Mononuclear cell (primary cell): ENCODE measurements around the gene AFAP1. TPM values are rescaled to one million over a fixed set of nuclear protein-coding genes. Genes with fewer than 3 reads are reported as not detected.

Experiments used
- H3K27me3 ChIP-seq: 2 replicates; pipeline ENCODE4 v1.6.0; 2011; ENCODE audit warnings: low read length, control low read depth; ENCODE audit not compliant: insufficient read depth
- H3K4me1 ChIP-seq: 2 replicates; pipeline ENCODE4 v1.5.1; 2011; ENCODE audit warnings: mild to moderate bottlenecking, low read length, control low read depth; ENCODE audit not compliant: insufficient read depth
- H3K4me3 ChIP-seq: 2 replicates; pipeline ENCODE4 v1.5.1; 2011; ENCODE audit warnings: mild to moderate bottlenecking, low read length, moderate library complexity
- H3K9me3 ChIP-seq: 2 replicates; pipeline ENCODE4 v1.5.1; 2011; ENCODE audit warnings: low read depth, mild to moderate bottlenecking, control low read depth, low read length
- total RNA-seq: library from RNA; depleted of rRNA; stranded (reverse); fragments of >200 nt; gene quantifications from one replicate; pipeline ENCODE4 v1.2.3, GENCODE V29; 2012

Gene AFAP1
- total RNA-seq, 1 donor: 6.7 TPM

DNA sequence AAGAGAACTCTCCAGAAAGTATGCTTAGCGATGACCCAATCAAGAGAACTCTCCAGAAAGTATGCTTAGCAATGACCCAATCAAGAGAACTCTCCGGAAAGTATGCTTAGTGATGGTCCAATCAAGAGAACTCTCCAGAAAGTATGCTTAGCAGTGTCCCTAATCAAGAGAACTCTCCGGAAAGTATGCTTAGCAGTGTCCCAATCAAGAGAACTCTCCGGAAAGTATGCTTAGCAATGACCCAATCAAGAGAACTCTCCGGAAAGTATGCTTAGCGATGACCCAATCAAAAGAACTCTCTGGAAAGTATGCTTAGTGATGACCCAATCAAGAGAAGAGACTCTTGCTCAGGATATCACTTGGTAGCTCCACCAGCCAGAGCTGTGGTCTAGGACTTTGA lies 92.5 kb downstream of the AFAP1 start:
- H3K4me3 ChIP-seq: no peak overlapping the region
- H3K4me1 ChIP-seq: peaks cover 2% of the 10 kb centered on the region
- H3K9me3 ChIP-seq: no peaks in the 10 kb centered on the region
- H3K27me3 ChIP-seq: no peaks in the 10 kb centered on the region

DNA sequence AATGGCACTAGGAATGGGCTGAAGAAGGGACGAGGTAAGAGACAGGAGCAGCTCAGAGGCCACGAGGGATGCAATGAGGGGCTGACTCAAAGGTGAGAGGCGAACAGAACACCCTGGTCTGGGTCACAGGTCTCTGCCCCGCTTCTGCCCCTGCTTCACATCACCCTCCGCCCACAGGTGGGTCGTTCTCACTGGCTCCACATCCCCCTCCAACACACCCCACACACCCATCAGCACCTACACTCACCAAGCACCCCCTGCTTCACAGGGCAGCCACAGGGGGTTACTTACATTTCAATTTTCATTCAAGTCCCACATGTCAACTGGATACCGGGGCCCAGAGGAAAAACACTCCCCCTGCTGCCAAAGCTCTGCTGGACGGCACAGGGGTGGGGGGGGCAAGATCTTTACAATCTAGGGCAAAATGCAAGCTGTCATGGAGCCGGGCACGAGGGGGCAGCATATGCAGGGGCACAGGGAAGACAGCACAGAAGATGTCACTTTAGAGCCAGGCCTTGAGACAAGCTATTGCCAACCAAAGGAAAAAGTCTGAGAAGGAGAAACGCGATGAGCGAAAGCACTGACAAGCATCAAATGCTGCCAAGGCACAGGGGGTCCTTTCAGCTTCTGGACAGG lies 94.0 kb downstream of the AFAP1 start:
- Histone ChIP-seq H3K27me3 (no peaks in the 10 kb centered on the region), H3K4me3 (no peak overlapping the region), H3K9me3 (no peaks in the 10 kb centered on the region), H3K4me1 (no peaks in the 10 kb centered on the region)

- Histone ChIP-seq H3K27me3 (no peaks in the 10 kb centered on the region), H3K4me1 (no peaks in the 10 kb centered on the region), H3K9me3 (no peaks in the 10 kb centered on the region), H3K4me3 (no peak overlapping the region)
Observed at GRCh38 chr4:7844594-7844991, 95.1 kb downstream of the AFAP1 start.

GRCh38 chr4:7843831-7844593 lies 95.6 kb downstream of the AFAP1 start:
- no peaks in the 10 kb centered on the region for H3K27me3 ChIP-seq
- H3K4me1 ChIP-seq: no peaks in the 10 kb centered on the region
- no peaks in the 10 kb centered on the region for H3K9me3 ChIP-seq
- no peak overlapping the region for H3K4me3 ChIP-seq

DNA sequence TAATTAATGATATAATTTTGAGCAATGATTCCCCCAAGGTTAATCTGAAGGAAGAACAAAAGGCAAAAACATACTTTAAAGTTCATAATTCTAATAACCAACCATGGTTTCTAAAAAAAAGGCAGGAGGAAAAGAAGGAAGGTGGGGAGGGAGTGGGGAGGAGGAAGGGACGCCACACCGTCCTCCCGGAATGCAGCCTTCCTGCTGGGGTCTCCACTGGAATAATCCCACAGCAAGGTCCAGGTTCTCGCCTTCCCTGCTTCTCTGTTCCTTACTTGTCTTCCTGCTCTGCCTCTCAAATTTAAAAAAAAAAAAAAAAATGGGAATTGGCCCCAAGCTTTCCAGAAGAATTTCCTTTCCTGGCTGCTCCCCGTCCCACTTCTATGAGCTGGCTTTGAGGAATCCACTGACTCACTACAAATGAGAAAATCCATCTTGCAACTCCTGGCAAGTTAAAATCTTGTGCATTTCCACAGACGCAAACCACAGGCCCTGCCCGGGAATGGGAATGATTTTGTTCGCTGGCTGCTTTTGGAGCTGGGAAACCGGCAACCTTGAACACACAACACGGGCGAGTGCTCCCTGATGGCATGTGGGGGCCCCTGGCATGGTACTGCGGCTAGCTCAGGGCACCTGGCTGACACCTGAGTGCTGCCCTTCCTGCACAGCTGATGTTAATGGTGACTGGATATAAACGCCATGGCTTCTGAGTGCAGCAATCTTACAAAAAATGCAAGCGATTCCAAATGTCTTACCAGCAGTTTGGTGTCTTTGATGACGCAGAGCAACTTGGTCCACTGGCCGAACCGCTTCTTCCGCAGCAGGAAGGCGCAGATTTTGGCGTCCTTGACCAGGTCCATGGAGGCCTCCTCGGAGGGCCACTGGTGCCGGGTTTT lies 97.0 kb downstream of the AFAP1 start:
- Histone ChIP-seq H3K27me3 (no peaks in the 10 kb centered on the region), H3K9me3 (no peaks in the 10 kb centered on the region), H3K4me3 (no peak overlapping the region), H3K4me1 (no peaks in the 10 kb centered on the region)

DNA sequence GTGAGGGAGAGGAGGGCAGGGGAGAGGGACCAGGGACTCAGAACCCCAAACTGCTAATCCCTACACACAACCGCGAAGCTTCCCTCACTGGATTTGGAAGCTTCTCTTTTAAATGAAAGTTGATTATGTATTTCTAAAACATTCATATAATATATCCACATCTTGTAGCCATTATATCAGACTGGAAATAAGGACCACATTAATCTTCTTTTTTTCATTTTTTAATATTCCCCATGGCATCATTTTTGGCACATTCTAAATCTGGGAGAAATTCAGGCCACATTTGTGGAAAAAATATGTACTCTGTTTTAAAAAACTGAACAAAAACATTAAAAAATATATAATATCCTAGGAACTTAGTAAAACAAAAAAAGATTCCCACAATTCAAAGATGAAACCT lies 97.8 kb downstream of the AFAP1 start:
- Histone ChIP-seq H3K9me3 (no peaks in the 10 kb centered on the region), H3K4me3 (no peak overlapping the region), H3K4me1 (no peaks in the 10 kb centered on the region), H3K27me3 (no peaks in the 10 kb centered on the region)

DNA sequence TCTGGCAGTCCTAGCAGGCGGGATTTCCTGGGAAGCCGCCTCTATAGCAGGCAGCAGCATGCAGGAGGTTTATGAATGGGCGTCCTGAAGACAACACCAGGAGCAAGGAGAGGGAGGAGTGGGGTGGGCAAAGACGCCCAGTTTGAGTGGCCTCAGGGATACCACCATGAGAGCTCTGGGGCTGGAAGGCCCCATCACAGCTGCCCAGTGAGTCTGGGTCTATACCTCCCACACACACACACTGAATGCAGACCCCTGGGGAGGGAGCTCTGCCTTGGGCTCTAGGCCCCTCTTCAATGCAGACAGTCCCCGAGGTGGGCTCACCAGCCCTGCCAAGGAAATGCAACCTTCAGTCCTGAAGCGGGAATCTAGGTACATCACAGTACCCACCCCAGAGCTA lies 98.6 kb downstream of the AFAP1 start:
- no peak overlapping the region for H3K4me3 ChIP-seq
- no peaks in the 10 kb centered on the region for H3K27me3 ChIP-seq
- H3K4me1 ChIP-seq: no peaks in the 10 kb centered on the region
- H3K9me3 ChIP-seq: no peaks in the 10 kb centered on the region

DNA sequence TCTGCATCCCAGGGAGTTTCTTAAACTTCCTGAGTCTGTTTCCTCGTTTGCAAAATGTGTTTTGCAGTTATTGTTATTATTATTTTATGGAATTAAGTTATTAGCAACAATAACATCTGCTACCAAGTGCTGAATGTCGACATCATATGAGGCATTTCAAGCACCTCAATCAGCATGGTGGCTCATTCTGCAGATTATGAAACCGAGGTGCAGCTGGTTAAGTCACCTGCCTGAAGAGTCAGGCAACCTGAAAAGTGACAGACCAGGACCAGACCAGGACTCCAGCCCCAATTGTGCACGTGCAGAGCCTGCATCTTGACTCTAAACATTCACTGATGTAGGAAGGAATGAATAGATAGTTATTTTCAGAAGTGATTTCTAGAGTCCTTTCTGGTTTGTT lies 99.8 kb downstream of the AFAP1 start:
- Histone ChIP-seq H3K4me3 (no peak overlapping the region), H3K27me3 (no peaks in the 10 kb centered on the region), H3K9me3 (no peaks in the 10 kb centered on the region), H3K4me1 (no peaks in the 10 kb centered on the region)

DNA sequence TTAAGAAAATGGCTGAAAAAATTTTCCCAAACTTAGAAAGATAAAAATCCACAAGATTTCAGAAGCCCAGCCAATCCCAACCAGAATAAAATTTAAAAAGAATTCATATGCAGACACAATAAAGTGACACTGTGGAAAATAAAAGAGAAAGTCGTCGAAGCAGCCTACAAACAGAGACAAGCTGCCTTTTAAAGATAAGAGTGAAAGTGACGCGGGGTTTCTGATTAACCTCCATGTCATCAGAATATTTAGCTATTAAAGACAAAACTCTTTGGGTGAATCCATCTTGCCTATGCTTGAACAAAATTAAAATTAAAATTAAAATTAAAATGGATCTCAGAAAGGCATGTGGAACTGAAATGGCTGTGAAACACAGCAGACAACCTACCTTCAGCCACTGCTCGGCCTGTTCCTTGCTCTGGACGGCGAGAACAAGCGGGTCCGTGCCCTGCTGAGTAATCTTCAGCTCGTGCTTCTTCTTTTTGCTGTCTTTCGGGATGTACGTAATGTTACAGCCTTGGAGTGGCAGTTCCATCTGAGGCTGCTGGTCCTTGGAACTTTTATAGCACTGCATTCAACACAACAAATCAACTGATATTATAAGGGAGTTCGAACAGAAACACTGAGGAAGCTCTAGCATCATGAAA lies 101.4 kb downstream of the AFAP1 start:
- Histone ChIP-seq H3K27me3 (no peaks in the 10 kb centered on the region), H3K4me3 (no peak overlapping the region), H3K4me1 (no peaks in the 10 kb centered on the region), H3K9me3 (no peaks in the 10 kb centered on the region)

GRCh38 chr4:7837597-7838135 lies 102.0 kb downstream of the AFAP1 start:
- Histone ChIP-seq H3K4me3 (no peak overlapping the region), H3K9me3 (no peaks in the 10 kb centered on the region), H3K4me1 (no peaks in the 10 kb centered on the region), H3K27me3 (no peaks in the 10 kb centered on the region)

- no peaks in the 10 kb centered on the region for H3K27me3 ChIP-seq
- peaks cover 17% of the 10 kb centered on the region for H3K4me1 ChIP-seq
- H3K4me3 ChIP-seq: no peak overlapping the region
- H3K9me3 ChIP-seq: no peaks in the 10 kb centered on the region
Observed at GRCh38 chr4:7831858-7832730, 107.6 kb downstream of the AFAP1 start.

GRCh38 chr4:7831330-7831729 lies 108.3 kb downstream of the AFAP1 start:
- H3K27me3 ChIP-seq: no peaks in the 10 kb centered on the region
- no peak overlapping the region for H3K4me3 ChIP-seq
- no peaks in the 10 kb centered on the region for H3K9me3 ChIP-seq
- peaks cover 17% of the 10 kb centered on the region for H3K4me1 ChIP-seq

- Histone ChIP-seq H3K27me3 (no peaks in the 10 kb centered on the region), H3K4me1 (peaks cover 17% of the 10 kb centered on the region), H3K9me3 (no peaks in the 10 kb centered on the region), H3K4me3 (no peak overlapping the region)
Observed at GRCh38 chr4:7830747-7831146, 108.9 kb downstream of the AFAP1 start.
